PC-3 (cell line): Measurements from ENCODE around the gene STUB1.

Source experiments
- CTCF ChIP-seq: fragments of 300-600 bp; sonication (generic); conservative IDR thresholded peaks from 2 replicates; pipeline ENCODE4 v1.5.1; 2017; ENCODE audit warnings: antibody characterized with exemption, low read depth, mild to moderate bottlenecking, low read length
- EZH2 ChIP-seq: fragments of 300-600 bp; sonication (generic); IDR thresholded peaks from one replicate; pipeline ENCODE4 v1.6.1; 2017; ENCODE audit warnings: antibody characterized with exemption, mild to moderate bottlenecking, low read length; ENCODE audit not compliant: unreplicated experiment

- no peak for TF ChIP-seq CTCF
- TF ChIP-seq EZH2 = no peak
These were observed 34.6 kb downstream of the STUB1 start, which contains the start of gene METRN for GRCh38 chr16:714558-715476.
